Measurements from ENCODE around the gene CCDC198. TPM values are rescaled to one million over a fixed set of nuclear protein-coding genes. Genes with fewer than 3 reads are reported as not detected.

CCDC198 gene
- total RNA-seq, 2 donors from 2014 or later: not detected

- H3K4me3 Mint-ChIP-seq: no peak overlapping the region
- peaks cover 6% of the 10 kb centered on the region for H3K4me1 ChIP-seq (ENCODE audit: control insufficient read depth, insufficient read depth, low read length)
- no peak overlapping the region for H3K9ac ChIP-seq (ENCODE audit: extremely low read depth, low read length, poor library complexity, severe bottlenecking)
- TF ChIP-seq CTCF (conservative IDR thresholded peaks at IDR 0.05): no peak
- H3K9me3 ChIP-seq (ENCODE audit: control insufficient read depth, low read length): peaks cover 22% of the 10 kb centered on the region
- no peaks in the 10 kb centered on the region for H3K27me3 ChIP-seq (ENCODE audit: control insufficient read depth, insufficient read depth, low read length, poor library complexity, severe bottlenecking)
- H3K27ac ChIP-seq (ENCODE audit: low read depth, low read length): no peak overlapping the region
- H3K4me3 ChIP-seq (ENCODE audit: low read length): peak overlapping the region; percentile 1
- DNase-seq: no peak
- WGBS, 2 experiments (ENCODE audit: insufficient coverage in 1 of 2, insufficient read length in 1 of 2): 89 to 100% methylated on average over 1 of the region's 1 CpG
- H3K27ac Mint-ChIP-seq: no peak overlapping the region
- H3K9me3 Mint-ChIP-seq: peaks cover 12% of the 10 kb centered on the region
- H3K36me3 ChIP-seq (ENCODE audit: control insufficient read depth, insufficient read depth, low read length): no peaks in the 10 kb centered on the region
- H3K4me1 Mint-ChIP-seq: peaks cover 16% of the 10 kb centered on the region
- H3K27me3 Mint-ChIP-seq (ENCODE audit: insufficient read depth): no peaks in the 10 kb centered on the region
- no peaks in the 10 kb centered on the region for H3K36me3 Mint-ChIP-seq (ENCODE audit: low read depth)
Observed at GRCh38 chr14:57470909-57471308, 22.7 kb downstream of the CCDC198 start.

DNA sequence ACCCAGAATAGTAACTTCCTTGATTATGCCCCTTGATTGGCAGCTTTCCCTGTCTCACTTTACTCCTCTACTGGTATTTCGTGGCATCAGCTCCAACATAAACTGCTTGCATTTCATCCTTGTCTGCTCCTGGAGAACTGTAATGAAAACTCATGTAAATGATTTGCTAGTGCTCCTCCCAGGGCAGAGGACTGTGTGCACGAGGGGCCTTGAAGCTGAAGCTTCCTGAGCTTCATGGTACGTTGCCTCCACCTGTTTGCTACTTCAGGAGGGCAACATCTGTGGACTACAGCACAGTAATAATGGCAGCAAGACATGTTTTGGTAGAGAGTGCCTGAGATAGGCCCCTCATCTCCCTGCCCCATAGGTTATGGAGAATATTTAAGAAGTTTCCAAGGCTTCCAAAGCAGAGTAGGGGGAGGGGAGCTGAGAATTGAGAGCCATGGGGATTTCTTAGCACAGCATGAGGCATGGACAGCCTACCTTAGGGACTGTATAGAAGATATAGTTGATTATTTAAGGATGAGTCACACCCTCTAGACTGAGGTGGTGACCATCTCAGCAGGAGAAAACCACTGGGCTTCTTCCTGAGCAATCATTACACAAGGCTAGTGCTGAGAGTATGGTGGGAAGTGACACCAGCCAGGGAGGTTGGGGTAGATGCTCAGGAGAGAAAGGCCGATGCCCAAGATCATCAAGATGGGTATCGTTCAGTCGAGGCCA lies 29.5 kb downstream of the CCDC198 start:
- Mint-ChIP-seq H3K36me3 (ENCODE audit: low read depth) (no peaks in the 10 kb centered on the region), H3K27me3 (ENCODE audit: insufficient read depth) (no peaks in the 10 kb centered on the region), H3K27ac (no peak overlapping the region), H3K4me3 (no peak overlapping the region), H3K9me3 (peaks cover 12% of the 10 kb centered on the region), H3K4me1 (peaks cover 13% of the 10 kb centered on the region)
- Histone ChIP-seq H3K27ac (ENCODE audit: low read depth, low read length) (no peak overlapping the region), H3K9ac (ENCODE audit: extremely low read depth, low read length, poor library complexity, severe bottlenecking) (no peak overlapping the region), H3K27me3 (ENCODE audit: control insufficient read depth, insufficient read depth, low read length, poor library complexity, severe bottlenecking) (no peaks in the 10 kb centered on the region), H3K4me1 (ENCODE audit: control insufficient read depth, insufficient read depth, low read length) (peaks cover 7% of the 10 kb centered on the region), H3K36me3 (ENCODE audit: control insufficient read depth, insufficient read depth, low read length) (no peaks in the 10 kb centered on the region), H3K4me3 (ENCODE audit: low read length) (no peak overlapping the region), H3K9me3 (ENCODE audit: control insufficient read depth, low read length) (peaks cover 9% of the 10 kb centered on the region)
- TF ChIP-seq CTCF (conservative IDR thresholded peaks at IDR 0.05): no peak
- no peak for DNase-seq
- WGBS, 2 experiments (ENCODE audit: insufficient coverage in 1 of 2, insufficient read length in 1 of 2): 87 to 94% methylated on average over 5 to 6 of the region's 6 CpGs

- 88 to 100% methylated on average over 1 to 3 of the region's 3 CpGs for WGBS, 2 experiments (ENCODE audit: insufficient coverage in 1 of 2, insufficient read length in 1 of 2)
- Mint-ChIP-seq H3K4me3 (no peak overlapping the region), H3K9me3 (no peaks in the 10 kb centered on the region), H3K4me1 (peaks cover 13% of the 10 kb centered on the region), H3K27me3 (ENCODE audit: insufficient read depth) (no peaks in the 10 kb centered on the region), H3K36me3 (ENCODE audit: low read depth) (no peaks in the 10 kb centered on the region), H3K27ac (no peak overlapping the region)
- no peak overlapping the region for H3K9ac ChIP-seq (ENCODE audit: extremely low read depth, low read length, poor library complexity, severe bottlenecking)
- H3K36me3 ChIP-seq (ENCODE audit: control insufficient read depth, insufficient read depth, low read length): no peaks in the 10 kb centered on the region
- H3K4me3 ChIP-seq (ENCODE audit: low read length): no peak overlapping the region
- DNase-seq: no peak
- no peaks in the 10 kb centered on the region for H3K27me3 ChIP-seq (ENCODE audit: control insufficient read depth, insufficient read depth, low read length, poor library complexity, severe bottlenecking)
- no peak overlapping the region for H3K27ac ChIP-seq (ENCODE audit: low read depth, low read length)
- TF ChIP-seq CTCF (conservative IDR thresholded peaks at IDR 0.05): no peak
- H3K4me1 ChIP-seq (ENCODE audit: control insufficient read depth, insufficient read depth, low read length): peaks cover 7% of the 10 kb centered on the region
- no peaks in the 10 kb centered on the region for H3K9me3 ChIP-seq (ENCODE audit: control insufficient read depth, low read length)
Observed at GRCh38 chr14:57462551-57462950, 31.1 kb downstream of the CCDC198 start.
